Measurements from ENCODE around the gene PLIN1.

PLIN1 gene

DNA sequence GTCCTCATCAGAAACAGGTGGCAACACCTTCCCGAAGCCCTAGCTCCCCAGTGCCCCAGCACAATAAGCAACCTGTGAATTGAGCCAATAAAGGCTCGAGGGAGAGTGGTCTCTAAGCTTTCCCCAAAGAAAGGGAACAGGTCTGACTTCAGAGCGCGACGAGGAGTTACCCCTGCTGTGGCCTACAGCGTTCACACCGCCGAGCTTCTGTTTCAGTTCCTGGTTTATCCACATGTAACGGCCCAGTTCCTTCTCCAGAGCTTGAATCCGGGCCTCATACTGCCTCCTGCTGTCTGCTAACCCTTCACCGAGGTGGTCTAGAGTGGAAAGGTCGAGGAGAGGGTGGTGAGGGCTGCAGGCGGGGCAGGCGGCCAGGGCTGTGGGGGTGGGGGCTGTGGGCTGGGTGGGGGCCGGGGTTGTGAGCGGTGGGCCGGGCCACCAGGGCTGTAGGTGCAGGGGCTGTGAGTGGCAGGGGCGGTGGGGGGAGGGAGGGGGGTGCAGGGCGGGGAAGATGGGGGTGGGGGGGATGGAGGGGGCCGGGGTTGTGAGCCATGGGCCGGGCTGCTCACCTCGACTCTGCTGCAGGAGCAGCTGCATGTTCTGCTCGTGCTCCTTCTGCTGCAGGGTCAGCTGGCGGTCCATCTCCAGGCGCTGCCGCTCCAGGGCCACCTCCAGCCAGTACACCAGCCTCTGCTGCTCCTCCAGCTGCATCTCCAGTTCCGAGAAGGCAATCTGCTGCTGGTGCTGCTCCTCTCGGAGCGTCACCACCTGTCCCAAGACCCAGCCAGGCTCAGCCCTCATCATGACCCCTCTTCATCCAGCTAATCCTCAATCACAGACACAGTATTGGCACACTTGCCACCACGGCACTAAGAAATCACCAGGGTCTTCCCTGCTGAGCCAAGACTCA is 50.1 kb downstream of the PLIN1 start:
- DNase-seq: no peak
- no peak for ATAC-seq

DNA sequence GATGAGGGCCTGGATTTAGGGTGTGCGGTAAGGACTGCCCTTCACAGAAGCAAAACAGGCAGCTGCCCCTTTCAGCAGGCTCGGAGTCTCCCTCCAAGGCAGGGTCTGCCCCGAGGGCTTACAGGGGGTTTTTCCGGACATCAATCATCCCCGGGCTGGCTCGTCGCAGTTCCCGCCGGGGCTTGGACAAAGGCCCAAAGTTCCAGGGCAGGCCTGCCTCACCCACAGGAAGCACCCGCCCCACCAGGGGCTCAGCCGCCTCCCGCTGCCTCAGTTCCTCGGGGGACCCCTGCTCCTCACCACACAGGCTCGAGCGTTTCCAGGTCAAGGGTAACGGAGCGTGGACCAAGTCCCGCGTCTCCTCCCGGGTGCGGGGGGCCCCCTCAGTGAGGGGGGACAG is 50.9 kb downstream of the PLIN1 start:
- DNase-seq: no peak
- ATAC-seq: no peak

DNA sequence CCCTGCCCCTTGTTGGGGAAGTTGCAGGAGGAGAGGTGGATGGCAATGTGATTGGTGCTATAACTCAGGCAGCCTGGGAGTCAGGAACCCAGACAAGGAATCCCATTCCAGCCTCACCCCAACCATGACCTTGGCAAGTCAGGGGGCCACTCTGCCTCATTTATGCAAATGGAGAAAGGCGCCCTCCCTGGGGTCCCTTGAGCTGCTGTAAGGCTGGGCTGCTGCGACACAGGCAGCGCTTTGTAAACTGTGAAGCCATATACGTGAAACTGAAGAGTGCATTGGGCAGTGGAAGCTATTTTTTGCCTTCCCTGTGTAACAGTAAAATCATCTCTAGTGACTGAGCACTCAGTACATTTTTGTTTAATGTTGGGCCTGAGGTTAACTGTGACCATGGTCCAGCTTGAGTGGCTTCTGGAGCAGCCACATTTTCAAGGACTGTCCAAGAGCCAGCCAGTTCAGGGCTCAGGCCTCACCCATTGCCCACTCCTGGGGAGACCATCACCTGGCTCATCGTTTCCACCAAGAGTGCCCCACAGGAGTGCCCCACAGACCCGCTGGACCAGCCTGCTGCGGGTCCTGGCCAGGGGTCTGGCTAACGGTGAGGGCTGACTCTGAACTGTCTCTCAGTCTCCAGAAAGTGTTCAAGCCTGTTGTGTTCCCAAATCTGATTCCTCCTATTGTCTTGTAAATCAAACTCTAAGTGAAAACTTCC is 51.8 kb downstream of the PLIN1 start:
- no peak for DNase-seq

DNA sequence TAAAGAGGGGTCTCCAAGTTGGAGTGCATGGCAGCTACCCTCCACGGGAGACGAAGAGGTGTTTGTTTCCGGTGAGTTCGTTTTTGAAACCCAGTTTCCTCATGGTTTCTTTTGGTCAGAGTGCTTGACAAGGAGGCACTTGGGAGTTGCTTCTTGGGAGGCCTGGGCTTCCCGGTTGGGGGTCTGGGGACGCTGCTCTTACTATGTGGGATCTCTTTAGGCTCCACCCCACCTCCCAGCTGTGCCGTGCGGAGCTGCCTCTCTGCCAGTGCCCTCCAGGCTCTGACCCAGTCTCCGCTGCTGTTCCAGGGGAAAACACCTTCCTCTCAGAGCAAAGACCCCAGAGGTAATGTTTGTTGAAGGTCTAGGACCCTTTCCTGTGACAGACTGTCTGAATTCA is 53.5 kb downstream of the PLIN1 start:
- ATAC-seq (no peak), DNase-seq (no peak)

More for the DNA sequence above, 51.8 kb downstream of the PLIN1 start:
- no peak for ATAC-seq

DNA sequence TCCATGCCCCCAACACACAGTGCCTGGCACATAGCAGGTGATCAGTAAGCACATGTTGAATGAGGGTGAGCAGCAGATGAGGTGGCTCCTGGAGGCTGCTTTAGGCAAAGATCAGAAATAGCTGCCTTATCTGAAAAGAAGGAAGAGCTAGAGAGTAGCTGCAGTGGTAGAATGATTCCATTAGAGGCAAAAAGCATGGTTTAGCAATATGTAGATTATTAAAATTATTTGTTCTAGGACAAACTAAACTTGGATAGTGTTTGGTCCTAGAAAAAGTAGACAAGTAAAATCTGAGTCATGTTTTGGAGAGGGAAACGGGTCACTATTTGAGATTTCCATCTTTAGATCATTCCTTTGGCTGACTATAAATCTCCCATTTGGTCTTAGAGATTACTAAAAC is 56.0 kb downstream of the PLIN1 start:
- DNase-seq (no peak), ATAC-seq (no peak)

DNA sequence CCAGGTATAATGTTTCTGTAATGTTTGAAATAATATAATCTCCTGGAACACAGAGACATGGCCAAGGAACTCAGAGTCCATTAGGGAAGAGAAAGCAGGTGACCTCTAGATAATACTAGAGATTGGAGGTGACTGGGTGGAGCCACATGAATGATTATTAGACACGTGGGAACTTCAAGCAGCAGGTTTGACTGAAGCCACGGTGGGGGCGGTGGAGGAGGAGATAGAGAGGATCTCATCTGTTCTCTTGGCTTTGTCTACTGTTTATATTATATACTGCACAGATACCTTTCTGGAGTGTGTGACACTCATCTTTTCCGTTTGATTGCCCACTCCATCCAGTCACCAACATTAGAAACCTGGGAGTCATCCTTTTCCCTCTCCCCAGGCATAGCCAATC is 57.6 kb downstream of the PLIN1 start:
- ATAC-seq: no peak
- DNase-seq: no peak

DNA sequence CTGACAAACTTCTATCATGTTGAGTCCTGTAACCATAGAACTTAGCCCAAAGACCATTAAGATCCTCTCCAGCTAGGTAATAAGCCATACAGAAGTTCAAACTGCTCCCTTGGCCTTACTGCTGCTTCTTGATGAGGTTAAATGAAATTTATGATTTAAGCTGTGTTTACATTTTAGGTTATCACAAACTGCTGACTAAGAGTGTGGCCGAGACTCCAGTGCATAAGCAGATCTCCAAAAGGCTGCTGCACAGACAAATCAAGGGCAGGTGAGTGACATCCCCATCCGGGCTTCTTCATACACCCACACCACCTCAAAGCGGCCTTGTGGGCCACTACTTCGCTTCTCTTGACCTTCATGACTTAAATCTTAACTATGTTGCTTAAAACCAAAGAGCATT is 62.9 kb downstream of the PLIN1 start:
- DNase-seq: no peak
- no peak for ATAC-seq

DNA sequence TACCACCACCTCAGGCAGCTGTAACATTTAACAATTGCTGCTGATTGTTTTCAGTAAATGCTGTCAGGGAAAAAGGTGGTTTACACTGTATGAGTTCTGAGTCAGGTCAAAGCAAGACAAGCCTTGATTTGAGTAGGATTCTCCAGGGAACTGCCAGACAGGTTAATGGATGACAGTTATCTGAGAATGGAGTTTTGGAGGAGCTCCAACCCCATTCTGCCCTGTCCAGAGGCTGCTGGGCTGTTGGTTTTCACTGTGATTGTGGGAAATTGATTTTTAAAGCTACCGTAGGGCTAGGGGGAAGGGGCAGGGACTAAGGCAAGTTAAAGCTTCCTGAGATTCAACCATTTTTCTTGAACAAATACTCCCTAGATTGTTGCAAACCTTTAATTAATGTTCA is 64.0 kb downstream of the PLIN1 start:
- DNase-seq (no peak), ATAC-seq (no peak)

All from stimulated activated naive CD8-positive, alpha-beta T cell treated with anti-CD3 and anti-CD28 coated beads, Interleukin-15, Interleukin-2, amounts not matched to agents 100 U/mL and 50 U/mL, for 24 hours (primary cell).